Measurements from ENCODE around the gene ARHGAP18. TPM values are rescaled to one million over a fixed set of nuclear protein-coding genes. Genes with fewer than 3 reads are reported as not detected.

The ARHGAP18 gene
- total and polyA plus RNA-seq, 10 of the 15 experiments (the other 5 are each of a cell fraction or from before 2014, with no cell fraction given): 18.2 to 52.2 (median 31.7) TPM

- TF ChIP-seq ATF3 (IDR thresholded peaks at IDR 0.05; ENCODE audit: borderline replicate concordance, extremely low read depth, low read depth, low read length) (no peak), SIN3A (IDR thresholded peaks at IDR 0.05; ENCODE audit: low read depth, low read length) (no peak), NR2C2 (IDR thresholded peaks at IDR 0.05; ENCODE audit: borderline replicate concordance, control insufficient read depth, insufficient read length, low read depth) (no peak), POU2F2 (IDR thresholded peaks at IDR 0.05; ENCODE audit: borderline replicate concordance, low read depth, low read length) (peak; percentile 45; the same call in 1 of the 3 replicates), SP1 (IDR thresholded peaks at IDR 0.05; ENCODE audit: low read depth, low read length) (no peak), SPI1 (IDR thresholded peaks at IDR 0.05; ENCODE audit: borderline replicate concordance, insufficient read depth, low read depth, low read length) (peak; percentile 56; the same call in 1 of the 2 replicates), PML (IDR thresholded peaks at IDR 0.05; ENCODE audit: low read length) (0 out of 2 replicates have a peak, but pooled peaks have one; percentile 42), KLF5 (IDR thresholded peaks at IDR 0.05; ENCODE audit: partially characterized antibody) (no peak), ATF7 (IDR thresholded peaks at IDR 0.05; ENCODE audit: low read depth) (peak; percentile 56), FOXM1 (IDR thresholded peaks at IDR 0.05; ENCODE audit: low read depth, low read length) (peak; percentile 88; the same call in 1 of the 2 replicates), TAF1 (IDR thresholded peaks at IDR 0.05; ENCODE audit: borderline replicate concordance, low read depth, low read length) (no peak), ZBTB33 (IDR thresholded peaks at IDR 0.05) (no peak), CTCF (IDR thresholded peaks at IDR 0.05 in 2 of 3, conservative IDR thresholded peaks at IDR 0.05 in 1 of 3; ENCODE audit: control insufficient read depth in 2 of 3, extremely low read depth in 1 of 3, insufficient read depth in 1 of 3, low read depth in 3 of 3, low read length in 3 of 3) (no peak), TCF12 (IDR thresholded peaks at IDR 0.05; ENCODE audit: low read depth, low read length) (no peak), MTA3 (IDR thresholded peaks at IDR 0.05; ENCODE audit: borderline replicate concordance, low read length) (no peak), POLR2AphosphoS5 (IDR thresholded peaks at IDR 0.05; ENCODE audit: low read length) (no peak), IRF4 (IDR thresholded peaks at IDR 0.05; ENCODE audit: low read depth, low read length) (peak; percentile 48; the same call in 1 of the 2 replicates), BCL3 (IDR thresholded peaks at IDR 0.05; ENCODE audit: borderline replicate concordance, insufficient read depth, low read depth, low read length, poor library complexity, severe bottlenecking) (peak; percentile 44), DPF2 (IDR thresholded peaks at IDR 0.05) (no peak), LARP7 (IDR thresholded peaks at IDR 0.05) (no peak), TARDBP (IDR thresholded peaks at IDR 0.05; ENCODE audit: borderline replicate concordance) (no peak), ETV6 (conservative IDR thresholded peaks at IDR 0.05 in 1 of 2, IDR thresholded peaks at IDR 0.05 in 1 of 2; ENCODE audit: borderline replicate concordance in 1 of 2, low read depth in 1 of 2) (peak in 1 of 2 experiments; percentile 43; a peak in 1 of 4 replicates), RCOR1 (conservative IDR thresholded peaks at IDR 0.05; ENCODE audit: low read depth, low read length) (no peak), MTA2 (IDR thresholded peaks at IDR 0.05; ENCODE audit: low read depth) (peak; percentile 54; the same call in 1 of the 2 replicates)
Measured at GRCh38 chr6:129623008-129623732, 86.8 kb downstream of the ARHGAP18 start (continued).

Data from GM12878 (cell line).